IPS-18c (cell line): Measurements from ENCODE around the gene CYP27B1.

Experiments used
- H3K4me3 ChIP-seq: 2 replicates; pipeline ENCODE4 v1.7.0; 2013; ENCODE audit warnings: low read depth, mild to moderate bottlenecking, low read length, moderate library complexity; ENCODE audit not compliant: insufficient read depth
- H3K9me3 ChIP-seq: one replicate; pipeline ENCODE4 v1.6.1; 2013; ENCODE audit warnings: mild to moderate bottlenecking, low read length, moderate library complexity; ENCODE audit not compliant: control insufficient read depth, insufficient read depth

CYP27B1 gene

GRCh38 chr12:57733928-57734327 is 33.0 kb downstream of the CYP27B1 start:
- H3K4me3 ChIP-seq = no peak overlapping the region
- H3K9me3 ChIP-seq = no peaks in the 10 kb centered on the region

DNA sequence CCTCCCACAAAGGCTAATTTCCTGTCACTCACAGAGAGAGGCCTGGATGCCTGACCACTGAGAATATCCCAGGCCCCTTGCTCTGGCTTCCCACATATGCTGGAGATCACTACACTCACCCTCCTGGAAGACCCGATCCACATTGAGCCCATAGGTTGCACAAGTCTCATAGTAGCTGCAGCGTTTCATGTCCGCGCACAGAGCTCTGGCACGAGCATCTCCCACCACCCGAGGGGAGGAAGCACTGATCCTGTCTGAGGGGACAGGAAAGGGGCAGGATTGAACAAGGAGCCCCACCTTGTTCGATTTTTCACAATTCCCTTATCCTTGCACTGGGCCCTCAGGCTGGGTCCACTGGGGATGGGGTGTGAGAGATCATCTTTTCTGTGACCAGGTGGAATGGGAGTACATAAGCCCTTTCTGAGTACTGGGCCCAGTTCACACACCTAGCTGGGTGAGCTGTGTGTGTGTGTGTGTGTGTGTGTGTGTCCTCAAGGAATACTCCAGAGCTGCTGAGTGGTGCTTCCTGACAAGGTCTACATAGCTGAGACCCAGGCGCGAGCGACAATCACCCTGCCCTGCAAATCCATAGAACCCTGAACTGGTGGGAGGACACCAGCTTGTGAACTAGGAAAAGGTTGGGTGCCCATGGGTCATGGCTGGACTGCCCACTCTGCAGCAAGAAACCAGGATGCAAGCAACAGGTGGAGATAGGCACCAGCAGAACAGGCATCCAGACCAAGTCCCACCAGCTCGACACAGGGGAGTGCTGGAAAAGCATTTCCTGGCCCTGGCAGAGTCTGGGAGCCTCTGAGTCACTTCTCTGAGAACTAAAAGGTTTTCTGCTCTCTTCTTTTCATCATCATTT is 33.9 kb downstream of the CYP27B1 start:
- H3K9me3 ChIP-seq = no peaks in the 10 kb centered on the region
- no peak overlapping the region for H3K4me3 ChIP-seq

DNA sequence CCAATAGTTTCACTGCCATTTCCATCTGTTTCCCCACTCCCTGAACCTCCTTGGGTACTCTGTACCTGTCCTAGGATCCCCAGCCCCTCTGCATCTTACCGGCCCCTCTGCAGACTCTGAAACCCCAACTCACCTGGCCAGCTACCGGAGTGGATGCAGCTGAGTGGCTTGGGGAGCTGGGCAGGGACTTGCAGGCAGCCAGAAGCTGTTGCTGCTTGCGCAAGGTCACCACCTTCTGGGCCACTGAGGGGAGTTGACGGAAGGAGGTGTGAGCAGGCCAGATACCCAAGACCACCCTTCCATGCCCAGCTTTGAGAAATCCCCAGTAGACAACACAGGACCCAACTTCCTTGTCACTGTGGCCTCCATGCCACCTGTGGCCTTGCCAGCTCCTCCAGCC is 34.6 kb downstream of the CYP27B1 start:
- Histone ChIP-seq H3K9me3 (no peaks in the 10 kb centered on the region), H3K4me3 (no peak overlapping the region)

DNA sequence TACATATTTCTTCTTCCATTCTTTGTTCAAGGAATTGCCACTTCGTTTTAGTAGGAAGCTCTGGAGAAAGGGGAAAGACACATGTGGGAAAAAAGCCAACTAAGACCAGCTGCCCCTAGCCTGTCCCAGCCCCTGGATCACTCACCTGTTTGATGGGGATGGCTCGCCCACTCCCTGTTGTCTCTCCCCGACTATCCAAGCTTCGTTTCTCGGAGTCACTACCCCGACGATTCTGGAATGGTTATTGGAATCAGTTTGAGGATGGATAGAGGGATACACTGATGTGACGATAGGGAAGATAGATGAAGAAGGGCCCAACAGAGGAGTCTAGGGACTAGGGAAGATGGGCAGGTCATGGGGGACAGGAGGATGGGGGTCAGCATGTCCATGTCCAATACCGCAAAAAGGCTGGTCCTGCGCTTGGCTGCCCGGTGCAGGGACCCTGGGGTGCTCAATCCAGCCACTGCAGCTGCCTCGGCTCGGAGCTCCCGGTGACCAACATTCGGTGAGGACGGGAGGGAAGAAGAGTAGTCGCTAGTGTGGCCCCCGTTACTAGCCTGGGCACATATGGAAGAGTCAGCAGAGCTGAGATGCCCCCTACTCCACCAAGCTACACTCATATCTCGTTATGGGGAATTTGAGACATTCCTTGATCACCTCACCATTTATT is 35.3 kb downstream of the CYP27B1 start:
- H3K9me3 ChIP-seq = no peaks in the 10 kb centered on the region
- H3K4me3 ChIP-seq = no peak overlapping the region

DNA sequence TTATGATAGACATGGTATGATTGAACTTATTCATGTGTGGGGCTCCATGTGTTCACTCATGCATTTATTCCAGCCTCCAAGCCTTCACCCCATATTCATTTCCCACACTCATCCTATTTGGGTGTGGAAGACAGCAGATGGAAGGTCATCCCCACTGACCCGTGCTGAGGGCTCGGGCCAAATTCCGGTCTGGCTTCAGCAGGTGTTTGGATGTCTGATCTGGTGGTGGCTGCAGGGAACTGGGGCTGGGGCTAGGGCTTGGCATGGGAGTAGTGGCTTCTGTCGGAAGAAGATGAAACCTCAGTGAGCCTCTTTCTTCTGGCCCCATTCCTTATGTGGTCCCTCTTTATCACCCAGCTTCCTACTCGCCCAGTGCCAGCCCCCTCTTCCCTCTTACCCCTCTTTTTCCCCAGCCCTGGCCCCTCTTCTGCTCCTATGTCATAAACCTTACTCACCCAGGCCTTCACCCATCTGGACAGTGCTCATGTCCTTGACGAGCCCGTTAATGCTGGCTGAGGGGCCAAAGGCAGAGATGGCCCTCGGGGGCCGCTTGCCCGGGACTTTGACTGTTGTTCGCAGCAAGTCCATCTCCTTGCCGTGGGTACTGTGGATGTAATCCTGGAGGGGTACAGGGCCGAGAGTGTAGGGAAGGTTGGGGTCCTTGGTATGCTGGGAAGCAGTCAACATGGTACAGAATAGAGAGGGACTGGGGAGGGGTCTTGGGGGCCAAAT is 36.4 kb downstream of the CYP27B1 start:
- Histone ChIP-seq H3K9me3 (no peaks in the 10 kb centered on the region), H3K4me3 (no peak overlapping the region)

DNA sequence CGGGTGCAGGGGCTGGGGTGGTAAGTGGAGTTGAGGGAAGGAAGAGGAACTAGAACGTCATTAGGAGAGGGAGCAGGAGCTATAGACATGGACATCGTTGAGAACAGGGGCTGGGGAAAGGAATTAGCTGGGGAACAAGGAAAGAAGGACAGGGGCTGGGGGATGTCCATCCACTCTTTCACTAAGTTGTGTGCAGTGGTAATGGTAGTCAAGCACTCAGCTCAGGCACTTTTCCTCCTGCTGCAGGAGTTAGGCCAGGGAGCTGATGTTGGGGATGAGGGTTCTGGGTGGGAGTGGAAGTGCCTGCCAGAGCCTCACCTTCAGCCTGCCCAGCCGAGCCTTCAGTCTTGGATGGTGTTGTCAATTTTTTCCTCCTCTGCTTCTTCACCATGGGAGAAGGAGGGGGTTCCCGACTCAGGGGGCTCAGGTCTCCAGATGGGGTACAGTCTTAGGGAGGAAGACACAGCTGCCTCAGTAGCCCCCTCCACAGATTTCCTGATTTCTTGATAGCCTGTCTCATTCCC is 37.5 kb downstream of the CYP27B1 start:
- H3K4me3 ChIP-seq = no peak overlapping the region
- no peaks in the 10 kb centered on the region for H3K9me3 ChIP-seq

GRCh38 chr12:57727758-57728395 is 39.0 kb downstream of the CYP27B1 start:
- no peaks in the 10 kb centered on the region for H3K9me3 ChIP-seq
- H3K4me3 ChIP-seq = peak overlapping the region; percentile 40; the same call in 1 of the 2 replicates

DNA sequence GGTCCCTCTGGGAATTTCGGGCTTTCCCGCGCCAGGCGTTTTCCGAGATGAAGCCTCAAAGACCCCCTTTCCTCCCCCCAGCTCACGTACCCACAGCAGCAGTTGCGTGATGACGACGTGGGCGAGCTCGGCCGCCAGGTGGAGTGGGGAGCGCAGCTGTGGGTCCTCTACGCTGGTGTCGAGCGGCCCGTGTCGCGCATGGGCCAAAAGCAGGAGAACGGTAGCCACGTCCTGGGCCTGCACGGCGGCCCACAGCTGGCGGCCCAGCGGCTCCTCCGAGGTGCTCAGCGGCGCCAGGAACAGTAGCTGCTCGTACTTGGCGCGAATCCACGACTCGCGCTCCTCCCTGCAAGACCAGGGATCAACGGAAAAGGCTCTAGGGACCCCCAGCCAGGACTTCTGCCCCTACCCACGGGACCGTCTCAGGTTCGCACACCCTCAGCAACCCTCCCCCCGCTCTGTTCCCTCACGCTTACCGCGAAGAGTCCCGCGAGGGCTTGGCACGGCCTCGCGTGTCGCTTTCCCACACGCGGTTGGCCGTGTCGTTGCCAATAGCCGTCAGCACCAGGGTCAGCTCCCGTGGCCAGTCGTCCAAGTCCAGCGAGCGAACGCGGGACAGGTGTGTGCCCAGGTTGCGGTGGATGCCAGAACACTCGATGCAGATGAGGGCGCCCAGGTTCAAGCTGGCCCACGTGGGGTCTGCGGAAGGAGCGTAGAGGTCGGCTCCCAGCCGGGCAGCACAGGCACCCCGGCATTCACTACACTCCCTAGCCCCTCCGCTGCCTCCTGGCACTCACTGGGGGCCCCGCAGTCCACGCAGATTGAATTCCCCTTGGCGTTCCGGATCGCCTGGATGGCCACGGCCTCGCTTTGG is 39.8 kb downstream of the CYP27B1 start:
- Histone ChIP-seq H3K4me3 (peak overlapping the region; percentile 63), H3K9me3 (no peaks in the 10 kb centered on the region)

DNA sequence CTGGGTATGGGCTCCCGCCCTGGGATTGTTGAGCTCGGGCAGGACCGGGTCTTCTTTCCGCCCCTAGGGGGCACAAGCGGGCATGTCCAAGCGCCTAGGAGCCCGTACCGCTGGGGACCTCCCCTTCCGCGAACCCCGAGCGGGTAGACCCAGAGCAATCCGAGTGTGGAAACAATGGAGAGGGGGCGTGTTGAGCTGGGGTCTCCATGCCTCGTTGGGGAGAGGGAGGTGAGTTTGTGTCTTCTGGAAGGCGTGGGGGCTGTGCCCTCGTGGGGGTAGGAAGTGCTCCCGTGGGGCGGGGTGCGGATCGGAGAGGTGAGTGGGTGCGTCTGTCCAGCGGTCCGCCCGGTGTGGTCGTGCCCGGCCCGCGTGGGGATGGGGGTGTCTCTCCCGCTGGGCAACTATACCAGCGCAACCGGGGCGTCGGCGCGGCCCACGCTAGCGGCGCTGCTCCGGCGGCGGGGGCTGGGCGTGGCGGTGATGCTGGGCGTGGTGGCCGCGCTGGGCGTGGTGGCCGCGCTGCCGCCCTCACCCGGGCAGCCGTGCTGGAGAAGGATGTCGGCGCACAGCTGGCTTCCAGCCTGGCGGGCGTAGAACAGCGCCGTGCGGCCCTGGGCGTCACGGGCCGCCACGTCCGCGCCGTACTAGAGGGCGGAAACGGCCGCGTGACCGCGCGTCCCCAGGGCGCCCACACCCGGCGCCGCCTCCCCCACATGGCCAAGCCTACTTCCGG is 40.6 kb downstream of the CYP27B1 start:
- Histone ChIP-seq H3K9me3 (no peaks in the 10 kb centered on the region), H3K4me3 (peak overlapping the region; percentile 63)

DNA sequence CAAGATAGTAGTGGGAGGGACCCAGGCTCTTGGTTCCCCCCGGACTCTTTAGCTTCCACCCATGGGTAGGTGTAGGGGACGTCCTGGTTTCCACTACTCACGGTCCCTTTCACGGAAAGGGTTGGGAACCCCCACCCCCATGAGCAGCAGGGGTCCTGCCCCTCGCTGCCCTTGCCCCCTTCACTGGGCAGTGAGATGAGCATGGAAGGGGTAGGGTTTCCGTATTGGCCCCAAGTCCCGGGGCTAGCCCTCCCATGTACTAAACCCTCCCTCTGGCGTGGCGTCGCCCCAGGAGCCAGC is 41.1 kb downstream of the CYP27B1 start:
- Histone ChIP-seq H3K9me3 (no peaks in the 10 kb centered on the region), H3K4me3 (peak overlapping the region; percentile 63)

DNA sequence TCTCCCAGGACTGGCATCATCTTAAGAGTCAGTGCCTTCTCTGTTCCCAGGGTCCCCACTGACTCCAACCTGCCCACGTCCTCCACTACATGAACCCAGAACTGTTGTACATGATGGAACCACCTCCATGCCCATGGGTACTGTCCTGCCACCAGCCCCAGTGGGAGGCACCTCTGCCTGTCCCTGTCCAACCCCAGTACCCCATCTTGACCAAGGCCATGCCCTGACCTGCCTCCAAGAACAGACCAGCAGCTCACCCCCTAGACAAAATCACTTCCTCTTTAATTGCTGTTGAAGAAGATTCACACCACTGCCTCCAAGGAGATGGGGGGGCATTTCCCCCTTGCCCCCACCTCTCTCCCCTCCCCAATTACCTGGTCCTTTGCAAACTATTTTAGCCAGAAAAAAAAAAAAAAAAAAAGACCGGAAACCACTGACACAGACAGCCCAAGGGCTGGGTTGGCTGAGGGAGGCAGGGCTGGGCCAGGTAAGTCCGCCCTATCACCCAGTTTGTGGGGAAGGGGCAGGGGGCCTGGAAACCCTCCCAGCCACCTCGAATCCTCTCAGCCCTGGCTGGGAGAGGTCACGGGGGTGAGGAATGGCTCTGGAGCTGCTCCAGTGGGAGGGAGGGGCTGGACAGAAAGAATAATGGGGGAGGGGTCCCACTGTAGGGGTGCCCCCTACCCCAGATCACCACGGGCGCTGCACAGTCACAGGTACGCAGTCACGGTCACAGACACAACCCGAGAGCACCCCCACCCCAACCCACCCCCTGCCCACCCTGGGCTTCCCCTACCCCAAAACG is 41.7 kb downstream of the CYP27B1 start:
- H3K4me3 ChIP-seq = no peak overlapping the region
- no peaks in the 10 kb centered on the region for H3K9me3 ChIP-seq

DNA sequence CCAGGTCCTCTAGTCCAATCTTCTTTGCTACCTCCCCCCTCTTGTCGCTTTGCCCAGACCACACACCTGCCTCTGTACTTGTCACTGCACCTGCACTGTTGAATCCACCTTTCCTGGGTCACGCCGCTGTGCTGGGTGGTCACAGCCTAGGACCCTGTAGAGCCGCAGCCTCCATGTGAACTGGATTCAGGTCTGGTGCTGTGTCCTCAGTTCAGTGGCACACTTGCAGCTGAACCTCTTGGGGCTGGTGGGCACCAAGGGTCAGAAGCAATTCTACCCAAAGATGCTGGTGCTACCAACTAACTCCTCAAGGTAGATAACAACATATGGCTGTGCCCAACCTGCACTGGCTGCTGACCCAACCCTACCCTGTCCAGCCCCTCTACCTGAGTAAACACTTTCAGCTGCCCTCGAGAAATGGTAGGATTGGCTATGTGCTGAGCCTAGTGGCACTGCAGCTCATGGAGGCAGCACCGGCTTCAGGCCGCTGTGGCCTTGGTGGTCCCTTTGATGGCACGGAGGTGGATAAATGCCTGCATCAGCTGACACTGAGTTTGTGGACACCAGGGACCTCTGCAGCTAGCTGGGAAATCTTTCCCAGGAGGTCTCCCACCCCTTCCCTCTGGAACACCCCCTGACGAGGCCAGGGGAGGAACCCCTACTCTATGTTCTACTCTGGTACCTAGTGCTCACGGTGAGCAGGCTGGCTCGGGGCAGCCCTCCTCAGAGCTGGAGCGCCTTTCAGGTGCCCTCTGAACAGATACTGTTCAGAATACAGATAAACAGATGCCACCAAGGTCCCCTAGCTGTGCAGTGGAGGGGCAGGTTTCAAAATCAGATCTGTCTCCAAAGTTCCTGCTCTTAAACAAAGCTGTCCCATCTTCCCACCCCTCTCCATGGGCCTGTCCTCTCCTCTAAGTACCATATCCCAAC is 42.6 kb downstream of the CYP27B1 start:
- Histone ChIP-seq H3K4me3 (no peak overlapping the region), H3K9me3 (no peaks in the 10 kb centered on the region)

DNA sequence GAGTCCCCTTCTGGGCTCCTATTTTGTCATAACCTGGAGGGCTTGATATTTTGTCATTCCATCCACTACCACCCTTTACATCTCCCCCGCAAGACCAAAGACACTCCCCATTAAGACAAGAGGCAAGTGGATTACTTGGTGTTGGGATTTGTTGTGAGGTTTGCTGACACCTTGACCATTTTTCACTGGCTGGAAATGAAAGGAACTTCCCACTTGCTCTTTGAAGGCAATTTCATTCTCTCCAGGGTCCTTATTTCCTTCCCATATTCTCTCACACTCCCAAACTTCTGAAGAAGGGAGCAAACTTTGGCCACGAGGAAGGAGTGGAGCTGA is 43.3 kb downstream of the CYP27B1 start:
- Histone ChIP-seq H3K9me3 (no peaks in the 10 kb centered on the region), H3K4me3 (no peak overlapping the region)

GRCh38 chr12:57722716-57723629 is 43.9 kb downstream of the CYP27B1 start:
- no peak overlapping the region for H3K4me3 ChIP-seq

More at GRCh38 chr12:57722716-57723629, 43.9 kb downstream of the CYP27B1 start:
- no peaks in the 10 kb centered on the region for H3K9me3 ChIP-seq
